Hippocampal formation (tissue), 2 donors: ENCODE measurements around the gene FADS3.
"Not testable (repeated sequence)": the region's sequence is repeated elsewhere in the genome, so short reads cannot be mapped to it uniquely, and the experiment has no call there.

Experiments used
- DNase-seq, 2 donors: peaks; one replicate each; lab custom pipeline; 2025; lab: John Stamatoyannopoulos, UW

FADS3 gene

GRCh38 chr11:61898247-61898582 lies 6.9 kb upstream of the FADS3 start:
- DNase-seq: no peak

DNA sequence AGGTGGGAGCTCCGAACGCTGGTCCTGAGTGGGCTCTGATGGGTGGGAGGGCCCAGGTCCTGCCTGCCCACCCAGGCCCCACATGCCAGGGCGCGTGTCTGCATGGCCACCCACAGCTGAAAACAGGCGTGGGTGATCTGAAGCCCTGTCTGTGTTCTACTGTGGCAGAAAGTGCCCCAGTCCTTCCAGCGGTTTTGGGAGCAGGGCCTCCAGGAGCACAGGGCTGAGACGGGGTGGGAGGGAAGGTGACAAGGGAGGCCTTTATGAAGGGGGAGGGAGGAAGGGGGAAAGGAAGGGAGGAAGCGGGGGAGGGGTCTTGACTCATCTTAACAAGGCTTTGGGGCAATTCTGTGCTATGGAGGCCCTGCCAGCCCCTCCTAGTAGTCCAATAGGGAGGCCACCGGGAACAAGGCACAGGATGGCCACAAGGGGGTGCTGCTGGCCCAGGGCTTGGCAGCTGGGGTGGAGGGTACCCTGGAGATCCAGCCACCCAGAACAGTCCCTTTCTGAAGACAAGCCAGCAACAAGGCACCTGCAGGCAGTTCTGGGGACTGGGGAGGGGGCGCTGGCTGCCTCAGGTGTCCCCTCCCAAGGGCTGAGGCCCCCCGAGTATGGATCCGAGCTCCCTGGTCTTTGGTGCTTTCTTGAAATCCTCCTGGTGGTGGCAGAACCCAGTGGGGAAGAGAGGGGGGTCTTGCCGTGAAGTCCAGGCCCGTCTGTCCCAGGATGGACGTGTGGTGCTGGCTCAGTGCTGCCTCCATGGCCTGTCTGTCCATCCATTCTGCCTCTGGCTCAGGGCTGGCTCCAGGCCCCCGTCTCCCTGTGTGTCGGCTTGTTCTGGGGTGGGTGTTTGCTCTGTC lies 6.3 kb upstream of the FADS3 start:
- DNase-seq: peak; percentile 61 to 72

DNA sequence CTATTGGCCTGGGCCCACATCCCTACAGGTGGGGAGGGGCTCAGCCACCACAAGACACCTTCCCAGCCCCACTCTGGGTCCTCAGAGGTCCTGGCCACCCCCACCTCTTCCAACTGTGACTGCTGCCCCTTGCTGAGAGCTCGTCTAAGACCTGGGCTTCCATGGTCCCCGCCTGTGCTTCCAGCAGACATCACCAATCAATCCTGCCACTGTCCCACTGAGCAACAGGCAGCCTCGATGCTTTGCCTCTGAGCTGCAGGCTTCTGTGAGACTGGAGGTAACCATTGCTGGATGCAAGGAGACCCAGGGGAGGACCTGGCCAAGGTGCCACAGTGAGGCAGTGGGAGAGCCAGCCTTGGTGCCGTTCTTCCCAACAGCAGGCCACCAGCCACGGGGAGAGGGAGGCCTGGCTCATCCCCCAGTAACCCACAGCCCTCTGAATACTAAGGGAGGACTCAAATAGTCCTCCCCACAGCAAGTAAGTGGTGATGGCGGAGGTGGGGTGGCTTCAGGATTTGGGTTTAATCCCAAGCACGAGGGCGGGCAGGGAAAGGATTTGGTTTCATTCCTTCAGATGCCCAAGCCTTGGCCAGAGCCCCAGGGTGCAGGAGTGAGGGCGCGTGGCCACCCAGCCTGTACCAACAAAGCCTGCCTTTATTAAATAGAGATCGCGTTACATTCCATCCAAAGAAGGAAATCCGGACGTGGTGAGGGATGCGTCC lies 5.5 kb upstream of the FADS3 start:
- DNase-seq: no peak

- DNase-seq: no peak
Observed at GRCh38 chr11:61895718-61896059, 4.3 kb upstream of the FADS3 start.

DNA sequence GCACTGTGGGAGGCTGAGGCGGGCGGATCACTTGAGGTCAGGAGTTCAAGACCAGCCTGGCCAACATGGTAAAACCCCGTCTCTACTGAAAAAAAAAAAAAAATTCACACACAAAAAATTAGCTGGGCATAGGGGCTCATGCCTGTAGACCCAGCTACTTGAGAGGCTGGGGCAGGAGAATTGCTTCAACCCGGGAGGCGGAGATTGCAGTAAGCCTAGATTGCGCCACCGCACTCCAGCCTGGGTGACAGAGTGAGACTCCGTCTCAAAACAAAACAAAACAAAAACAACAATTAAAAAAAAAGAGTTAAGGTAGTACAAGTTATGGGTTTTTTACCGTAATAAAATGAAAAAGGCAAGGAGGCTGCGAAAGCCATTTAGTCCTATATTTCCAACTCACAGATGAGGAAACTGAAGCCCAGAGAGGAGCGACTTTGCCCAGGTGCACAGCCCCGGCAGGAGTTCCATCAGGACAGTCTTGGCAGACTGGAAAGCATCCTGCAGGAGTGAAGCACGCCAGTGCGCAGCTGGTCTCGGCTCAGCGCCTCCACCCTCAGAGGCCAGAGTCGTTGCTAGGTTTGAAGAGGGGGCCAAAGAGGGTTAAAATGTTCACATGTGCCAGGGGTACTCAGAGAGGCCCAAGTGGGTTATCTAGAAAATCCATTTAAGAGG lies 3.8 kb upstream of the FADS3 start:
- no peak for DNase-seq

DNA sequence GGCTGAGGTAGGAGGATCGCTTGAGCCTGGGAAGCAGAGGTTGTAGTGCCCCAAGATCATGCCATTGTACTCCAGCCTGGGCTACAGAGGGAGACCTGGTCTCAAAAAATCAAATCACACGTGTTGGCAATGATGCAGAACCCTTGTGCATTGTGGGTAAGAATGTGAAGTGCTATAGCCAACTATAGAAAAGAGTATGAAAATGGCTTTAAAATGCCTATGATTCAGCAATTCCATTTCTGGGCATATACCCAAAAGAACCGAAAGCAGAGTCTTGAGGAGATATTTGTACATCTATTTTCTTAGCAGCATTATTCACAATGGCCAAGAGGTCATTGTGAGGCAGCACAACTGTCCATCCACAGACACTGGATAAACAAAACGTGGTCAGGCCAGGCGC lies 2.6 kb upstream of the FADS3 start:
- DNase-seq: no peak

GRCh38 chr11:61892085-61892370 lies 683 bp upstream of the FADS3 start:
- DNase-seq: no peak

DNA sequence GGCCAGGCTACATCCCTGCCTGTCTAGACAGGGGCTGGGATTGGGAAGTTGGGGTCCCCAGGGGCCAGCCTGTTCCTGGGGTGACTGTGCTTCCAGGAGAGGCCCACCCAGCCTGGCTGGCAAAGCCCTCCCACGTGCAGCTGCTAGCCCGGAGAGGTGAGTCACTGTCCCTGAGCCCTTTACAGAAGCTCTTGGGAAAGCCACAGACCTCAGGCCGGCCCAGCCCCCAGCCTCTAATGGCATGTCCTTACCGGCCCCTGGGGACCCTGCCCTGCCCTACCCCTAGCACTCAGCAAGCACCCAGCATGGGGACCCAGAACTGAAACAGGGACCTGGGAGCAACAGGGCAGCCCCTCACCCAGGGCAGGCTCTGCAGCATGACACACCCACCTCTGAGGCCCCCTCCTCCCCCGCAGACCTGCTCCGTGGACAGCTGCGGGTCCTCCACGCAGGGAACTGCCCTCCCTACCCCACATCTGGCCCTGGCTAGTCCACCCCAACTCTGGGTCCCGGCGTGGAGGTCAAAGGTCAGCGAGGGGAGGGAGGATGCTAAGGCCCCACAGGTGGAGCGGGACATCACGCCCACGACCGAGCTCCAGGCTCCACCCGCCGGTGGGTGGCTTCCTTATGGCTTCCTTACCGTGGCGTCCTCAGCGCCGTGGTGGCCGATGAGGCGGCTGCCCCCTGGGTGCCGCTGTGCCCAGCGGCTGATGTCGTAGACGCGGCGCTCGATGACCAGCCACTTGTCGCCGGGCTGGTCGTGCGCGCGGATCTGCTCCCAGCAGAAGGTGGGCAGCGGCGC lies 615 bp downstream of the FADS3 start:
- DNase-seq: no peak

- DNase-seq: no peak
Observed at GRCh38 chr11:61889831-61890230, 1.5 kb downstream of the FADS3 start.

DNA sequence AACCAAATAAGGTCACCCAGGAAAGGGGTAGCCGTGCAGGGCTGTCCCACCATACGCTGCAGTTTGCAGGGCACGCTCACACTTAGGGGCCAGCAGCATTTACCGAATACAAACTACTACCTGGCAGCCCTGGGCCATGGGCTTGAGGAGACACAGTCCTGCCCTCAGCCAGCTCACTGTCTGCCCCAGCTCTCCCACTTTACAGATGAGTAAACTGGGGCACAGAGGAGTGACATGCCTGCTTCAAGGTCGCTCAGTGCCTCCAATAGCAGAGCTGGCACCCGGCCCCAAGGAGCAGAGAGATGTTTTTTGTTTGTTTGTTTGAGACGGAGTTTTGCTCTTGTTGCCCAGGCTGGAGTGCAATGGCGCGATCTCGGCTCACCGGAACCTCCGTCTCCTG lies 2.8 kb downstream of the FADS3 start:
- DNase-seq: no peak

DNA sequence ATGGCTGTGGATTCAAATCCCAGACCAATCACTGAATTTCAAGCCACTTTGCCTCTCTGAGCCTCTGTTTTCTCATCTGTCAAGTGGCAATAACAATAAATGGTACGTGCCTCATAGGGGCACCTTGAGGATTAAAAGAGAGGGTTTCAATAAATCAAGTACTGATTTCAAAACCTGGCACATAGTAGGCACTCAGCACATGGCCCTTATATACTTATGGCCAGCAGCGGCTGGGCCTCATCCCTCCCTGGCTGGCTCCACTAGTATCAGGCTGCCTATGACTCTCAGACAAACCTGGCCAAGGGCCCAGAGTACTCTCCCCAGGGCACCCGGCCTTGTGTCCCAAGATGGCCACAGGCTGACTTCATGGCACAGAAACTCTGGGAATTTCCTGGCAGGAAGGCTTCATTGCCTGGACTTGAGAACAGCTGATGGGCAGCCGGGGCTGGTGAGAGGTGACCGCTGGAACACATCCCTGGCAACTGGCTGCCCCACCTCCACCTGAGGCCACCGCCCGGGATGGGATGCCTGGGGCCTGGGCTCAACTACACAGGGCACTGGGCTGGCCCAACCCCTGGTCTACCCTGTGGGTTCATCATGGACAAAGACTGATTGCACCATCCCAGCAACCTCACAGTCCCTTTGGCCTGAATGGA lies 3.4 kb downstream of the FADS3 start:
- DNase-seq: no peak

- DNase-seq: no peak
Observed at GRCh38 chr11:61886643-61887042, 4.7 kb downstream of the FADS3 start.

- no peak for DNase-seq
Observed at GRCh38 chr11:61885784-61886580, 5.4 kb downstream of the FADS3 start.

- no peak for DNase-seq
Observed at GRCh38 chr11:61885166-61885778, 6.1 kb downstream of the FADS3 start.

- DNase-seq: no peak
Observed at GRCh38 chr11:61883947-61884346, 7.4 kb downstream of the FADS3 start.

GRCh38 chr11:61883327-61883726 lies 8.0 kb downstream of the FADS3 start:
- DNase-seq: no peak

DNA sequence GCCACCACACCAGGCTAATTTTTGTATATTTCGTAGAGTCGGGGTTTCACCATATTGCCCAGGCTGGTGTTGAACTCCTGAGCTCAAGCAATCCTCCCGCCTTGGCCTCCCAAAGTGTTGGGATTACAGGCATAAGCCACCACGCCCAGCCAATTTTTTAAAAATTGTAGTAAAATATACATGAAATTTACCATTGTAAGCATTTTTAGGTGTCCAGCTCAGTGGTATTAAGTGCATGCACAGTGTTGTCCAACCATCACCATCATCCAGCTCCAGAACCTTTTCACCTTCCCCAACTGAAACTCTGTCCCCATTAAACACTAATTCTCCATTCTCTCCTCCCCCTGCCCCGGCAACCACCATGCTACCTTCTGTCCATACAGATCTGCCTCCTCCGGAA lies 8.5 kb downstream of the FADS3 start:
- DNase-seq: no peak

- DNase-seq: not testable (repeated sequence)
Observed at GRCh38 chr11:61882267-61882666, 9.1 kb downstream of the FADS3 start.

GRCh38 chr11:61881397-61881796 lies 9.9 kb downstream of the FADS3 start:
- DNase-seq: no peak

DNA sequence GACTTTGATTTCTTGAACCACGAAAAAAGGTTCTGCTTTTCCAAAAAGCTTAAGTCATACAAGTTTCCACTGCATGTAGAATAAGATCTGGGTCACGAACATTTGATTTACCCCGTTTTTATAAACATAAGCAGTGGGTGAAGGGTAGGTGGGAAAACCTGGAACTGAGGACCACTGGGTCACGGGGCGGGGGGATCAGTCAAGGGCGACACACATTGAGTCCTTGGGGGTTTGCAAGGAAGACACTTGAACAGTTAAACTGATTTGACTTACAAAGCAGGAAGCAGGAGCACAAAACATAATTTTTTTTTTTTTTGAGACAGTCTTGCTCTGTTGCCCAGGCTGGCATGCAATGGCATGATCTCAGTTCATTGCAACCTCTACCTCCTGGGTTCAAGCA lies 10.9 kb downstream of the FADS3 start:
- DNase-seq: no peak

- no peak for DNase-seq
Observed at GRCh38 chr11:61880031-61880430, 11.3 kb downstream of the FADS3 start.
